Vagina (tissue), 2 donors: ENCODE measurements around the gene MIEN1. TPM values are rescaled to one million over a fixed set of nuclear protein-coding genes. Genes with fewer than 3 reads are reported as not detected.

ENCODE experiments used
- DNase-seq, 2 donors: peaks; one replicate each; pipeline ENCODE4 v3.0.0-alpha.2; 2017; ENCODE audit errors: extremely low spot score in 2 of 2
- H3K27ac ChIP-seq: fragments of 200-600 bp; sonication (generic); one replicate; pipeline ENCODE4 v1.5.1; 2019
- H3K27me3 ChIP-seq: fragments of 200-600 bp; sonication (generic); one replicate; pipeline ENCODE4 v1.5.1; 2019
- H3K36me3 ChIP-seq, 2 donors: fragments of 200-600 bp; sonication (generic); one replicate each; pipeline ENCODE4 v1.5.1; 2017 to 2019
- H3K4me1 ChIP-seq: fragments of 200-600 bp; sonication (generic); one replicate; pipeline ENCODE4 v1.5.1; 2019
- H3K4me3 ChIP-seq, 2 donors: fragments of 200-600 bp; sonication (generic); 1 replicate in 1 of 2; 2 replicates in 1 of 2; pipeline ENCODE4 v1.5.1; 2016 to 2019
- H3K9me3 ChIP-seq: fragments of 200-600 bp; sonication (generic); one replicate; pipeline ENCODE4 v1.5.1; 2019
- CTCF ChIP-seq, 3 experiments: fragments of 450-650 bp in 2 of 3; fragments of 200-600 bp in 1 of 3; sonication (generic) in 1 of 3; IDR thresholded peaks; one replicate each; pipeline ENCODE4 v1.5.1; 2017 to 2019; ENCODE audit warnings: antibody characterized with exemption in 3 of 3, mild to moderate bottlenecking in 2 of 3, moderate library complexity in 2 of 3
- POLR2A ChIP-seq, 2 donors: fragments of 450-650 bp; IDR thresholded peaks; one replicate each; pipeline ENCODE4 v1.6.1; 2017; ENCODE audit warnings: antibody characterized with exemption in 2 of 2, mild to moderate bottlenecking in 2 of 2, moderate library complexity in 2 of 2
- POLR2AphosphoS5 ChIP-seq, 2 donors: sonication (generic); formaldehyde crosslinking; IDR thresholded peaks; one replicate each; pipeline ENCODE4 v1.9.0; 2017; ENCODE audit warnings: antibody characterized with exemption in 2 of 2, mild to moderate bottlenecking in 2 of 2, low read depth in 1 of 2; ENCODE audit not compliant: insufficient read depth in 1 of 2
- intact Hi-C: fragments of 100-400 bp; cut with DNase I; formaldehyde crosslinking; loops from one replicate; pipeline ENCODE4 v1.15.1; 2023
- total RNA-seq: library from RNA; depleted of rRNA; stranded (reverse); fragments of >200 nt; gene quantifications from one replicate; pipeline ENCODE4 v1.2.3, GENCODE V29; 2016

MIEN1 gene
- total RNA-seq, 1 donor from 2014 or later = 74.2 TPM

- Histone ChIP-seq H3K36me3 (peaks cover 0 to 40% of the 10 kb centered on the region in 2 donors), H3K9me3 (no peaks in the 10 kb centered on the region), H3K4me1 (peaks cover 54% of the 10 kb centered on the region), H3K27ac (no peak overlapping the region), H3K4me3 (no peak overlapping the region), H3K27me3 (no peaks in the 10 kb centered on the region)
- no peak for DNase-seq
- TF ChIP-seq CTCF (IDR thresholded peaks at IDR 0.05) = no peak
- no peak for TF ChIP-seq POLR2A (IDR thresholded peaks at IDR 0.05)
- intact Hi-C loops = no loop called here
Observed at GRCh38 chr17:39706921-39707337, 23.4 kb downstream of the MIEN1 start.

GRCh38 chr17:39706383-39706782 is 23.9 kb downstream of the MIEN1 start:
- Histone ChIP-seq H3K4me3 (no peak overlapping the region), H3K9me3 (no peaks in the 10 kb centered on the region), H3K27me3 (no peaks in the 10 kb centered on the region), H3K27ac (peak overlapping the region; percentile 57), H3K36me3 (peaks cover 0 to 35% of the 10 kb centered on the region in 2 donors), H3K4me1 (peaks cover 60% of the 10 kb centered on the region)
- no peak for DNase-seq
- intact Hi-C loops = no loop called here
- TF ChIP-seq POLR2A (IDR thresholded peaks at IDR 0.05) = no peak
- TF ChIP-seq CTCF (IDR thresholded peaks at IDR 0.05) = no peak

- no peak for DNase-seq
- Histone ChIP-seq H3K27me3 (no peaks in the 10 kb centered on the region), H3K27ac (peak overlapping the region; percentile 57), H3K36me3 (peaks cover 0 to 33% of the 10 kb centered on the region in 2 donors), H3K4me3 (no peak overlapping the region), H3K9me3 (no peaks in the 10 kb centered on the region), H3K4me1 (peaks cover 65% of the 10 kb centered on the region)
- intact Hi-C loops = no loop called here
- TF ChIP-seq CTCF (IDR thresholded peaks at IDR 0.05) (no peak), POLR2AphosphoS5 (IDR thresholded peaks at IDR 0.05; ENCODE audit: insufficient read depth in 1 of 2, low read depth in 1 of 2) (peak; percentile 41 to 63), POLR2A (IDR thresholded peaks at IDR 0.05) (no peak)
Observed at GRCh38 chr17:39705786-39706348, 24.5 kb downstream of the MIEN1 start.

- Histone ChIP-seq H3K27ac (peak overlapping the region; percentile 57), H3K36me3 (peaks cover 0 to 28% of the 10 kb centered on the region in 2 donors), H3K4me3 (no peak overlapping the region), H3K9me3 (no peaks in the 10 kb centered on the region), H3K4me1 (peaks cover 65% of the 10 kb centered on the region), H3K27me3 (no peaks in the 10 kb centered on the region)
- DNase-seq = no peak
- intact Hi-C loops = no loop called here
- TF ChIP-seq POLR2A (IDR thresholded peaks at IDR 0.05) (no peak), CTCF (IDR thresholded peaks at IDR 0.05) (peak in 1 of 3 experiments; percentile 19), POLR2AphosphoS5 (IDR thresholded peaks at IDR 0.05; ENCODE audit: insufficient read depth in 1 of 2, low read depth in 1 of 2) (no peak)
Observed at GRCh38 chr17:39704821-39705551, 25.3 kb downstream of the MIEN1 start.

- Histone ChIP-seq H3K27ac (peak overlapping the region; percentile 9), H3K9me3 (no peaks in the 10 kb centered on the region), H3K27me3 (no peaks in the 10 kb centered on the region), H3K36me3 (peaks cover 0 to 18% of the 10 kb centered on the region in 2 donors), H3K4me1 (peaks cover 71% of the 10 kb centered on the region), H3K4me3 (no peak overlapping the region)
- no peak for DNase-seq
- no peak for TF ChIP-seq CTCF (IDR thresholded peaks at IDR 0.05)
- TF ChIP-seq POLR2A (IDR thresholded peaks at IDR 0.05) = no peak
- TF ChIP-seq POLR2AphosphoS5 (IDR thresholded peaks at IDR 0.05; ENCODE audit: insufficient read depth in 1 of 2, low read depth in 1 of 2) = no peak
- intact Hi-C loops = no loop called here
Observed at GRCh38 chr17:39703913-39704312, 26.4 kb downstream of the MIEN1 start.
